ENCODE measurements around the gene SLC2A1. TPM values are rescaled to one million over a fixed set of nuclear protein-coding genes. Genes with fewer than 3 reads are reported as not detected.

Gene SLC2A1
- total RNA-seq, 1 donor from 2014 or later, result 236 TPM

- TF ChIP-seq CTCF (IDR thresholded peaks at IDR 0.05), result no peak
- no peaks in the 10 kb centered on the region for H3K9me3 Mint-ChIP-seq (ENCODE audit: unreplicated experiment)
- peaks cover 64% of the 10 kb centered on the region for H3K36me3 Mint-ChIP-seq (ENCODE audit: unreplicated experiment)
- DNase-seq (ENCODE audit: extremely low spot score, unreplicated experiment), result no peak
- no peaks in the 10 kb centered on the region for H3K27me3 Mint-ChIP-seq (ENCODE audit: unreplicated experiment)
- peak overlapping the region; percentile 76 for H3K27ac Mint-ChIP-seq (ENCODE audit: unreplicated experiment)
- peaks cover 81% of the 10 kb centered on the region for H3K4me1 Mint-ChIP-seq (ENCODE audit: unreplicated experiment)
- H3K4me3 Mint-ChIP-seq (ENCODE audit: unreplicated experiment), result no peak overlapping the region
Observed at GRCh38 chr1:42937836-42938644, 20.6 kb downstream of the SLC2A1 start.

GRCh38 chr1:42937141-42937696, 21.4 kb downstream of the SLC2A1 start:
- Mint-ChIP-seq H3K9me3 (ENCODE audit: unreplicated experiment) (no peaks in the 10 kb centered on the region), H3K27ac (ENCODE audit: unreplicated experiment) (peak overlapping the region; percentile 76), H3K4me3 (ENCODE audit: unreplicated experiment) (no peak overlapping the region), H3K4me1 (ENCODE audit: unreplicated experiment) (peaks cover 81% of the 10 kb centered on the region), H3K27me3 (ENCODE audit: unreplicated experiment) (no peaks in the 10 kb centered on the region), H3K36me3 (ENCODE audit: unreplicated experiment) (peaks cover 56% of the 10 kb centered on the region)
- no peak for TF ChIP-seq CTCF (IDR thresholded peaks at IDR 0.05)
- DNase-seq (ENCODE audit: extremely low spot score, unreplicated experiment), result no peak

GRCh38 chr1:42936309-42937078, 22.2 kb downstream of the SLC2A1 start:
- peaks cover 79% of the 10 kb centered on the region for H3K4me1 Mint-ChIP-seq (ENCODE audit: unreplicated experiment)
- TF ChIP-seq CTCF (IDR thresholded peaks at IDR 0.05), result no peak
- H3K9me3 Mint-ChIP-seq (ENCODE audit: unreplicated experiment), result no peaks in the 10 kb centered on the region
- no peaks in the 10 kb centered on the region for H3K27me3 Mint-ChIP-seq (ENCODE audit: unreplicated experiment)
- H3K36me3 Mint-ChIP-seq (ENCODE audit: unreplicated experiment), result peaks cover 52% of the 10 kb centered on the region
- DNase-seq (ENCODE audit: extremely low spot score, unreplicated experiment), result no peak
- no peak overlapping the region for H3K4me3 Mint-ChIP-seq (ENCODE audit: unreplicated experiment)
- H3K27ac Mint-ChIP-seq (ENCODE audit: unreplicated experiment), result peak overlapping the region; percentile 76

GRCh38 chr1:42935971-42936308, 22.7 kb downstream of the SLC2A1 start:
- peak overlapping the region; percentile 76 for H3K27ac Mint-ChIP-seq (ENCODE audit: unreplicated experiment)
- DNase-seq (ENCODE audit: extremely low spot score, unreplicated experiment), result no peak
- peaks cover 77% of the 10 kb centered on the region for H3K4me1 Mint-ChIP-seq (ENCODE audit: unreplicated experiment)

More at GRCh38 chr1:42935971-42936308, 22.7 kb downstream of the SLC2A1 start:
- no peak for TF ChIP-seq CTCF (IDR thresholded peaks at IDR 0.05)
- no peaks in the 10 kb centered on the region for H3K9me3 Mint-ChIP-seq (ENCODE audit: unreplicated experiment)
- H3K36me3 Mint-ChIP-seq (ENCODE audit: unreplicated experiment), result peaks cover 54% of the 10 kb centered on the region
- no peak overlapping the region for H3K4me3 Mint-ChIP-seq (ENCODE audit: unreplicated experiment)
- H3K27me3 Mint-ChIP-seq (ENCODE audit: unreplicated experiment), result no peaks in the 10 kb centered on the region
